ENCODE results near the gene FSTL4. TPM values are rescaled to one million over a fixed set of nuclear protein-coding genes. Genes with fewer than 3 reads are reported as not detected.

FSTL4 gene
- total RNA-seq, 1 donor from 2014 or later = not detected

GRCh38 chr5:133344266-133344665 is 268.1 kb downstream of the FSTL4 start:
- DNase-seq (no peak), ATAC-seq (no peak)
- intact Hi-C loops (cut with micrococcal nuclease) = no loop called here

- ATAC-seq = no peak
- no peak for DNase-seq
- intact Hi-C loops (cut with micrococcal nuclease) = no loop called here
Observed at GRCh38 chr5:133343196-133343595, 269.1 kb downstream of the FSTL4 start.

- ATAC-seq = no peak
- intact Hi-C loops (cut with micrococcal nuclease) = no loop called here
- no peak for DNase-seq
Observed at GRCh38 chr5:133341915-133342710, 270.2 kb downstream of the FSTL4 start.

GRCh38 chr5:133341296-133341695 is 271.0 kb downstream of the FSTL4 start:
- DNase-seq = no peak
- no peak for ATAC-seq
- intact Hi-C loops (cut with micrococcal nuclease) = no loop called here

GRCh38 chr5:133340822-133341221 is 271.5 kb downstream of the FSTL4 start:
- intact Hi-C loops (cut with micrococcal nuclease) = no loop called here
- DNase-seq (no peak), ATAC-seq (no peak)

- no peak for DNase-seq
- ATAC-seq = no peak
- intact Hi-C loops (cut with micrococcal nuclease) = no loop called here
Observed at GRCh38 chr5:133340002-133340755, 272.2 kb downstream of the FSTL4 start.

GRCh38 chr5:133338504-133339355 is 273.6 kb downstream of the FSTL4 start:
- ATAC-seq (no peak), DNase-seq (no peak)
- intact Hi-C loops (cut with micrococcal nuclease) = no loop called here

GRCh38 chr5:133337795-133338445 is 274.4 kb downstream of the FSTL4 start:
- ATAC-seq (no peak), DNase-seq (no peak)
- intact Hi-C loops (cut with micrococcal nuclease) = no loop called here

GRCh38 chr5:133336969-133337410 is 275.4 kb downstream of the FSTL4 start:
- ATAC-seq = no peak
- intact Hi-C loops (cut with micrococcal nuclease) = no loop called here
- DNase-seq = no peak

GRCh38 chr5:133336121-133336968 is 276.0 kb downstream of the FSTL4 start:
- ATAC-seq (no peak), DNase-seq (no peak)
- intact Hi-C loops (cut with micrococcal nuclease) = no loop called here

- DNase-seq (no peak), ATAC-seq (no peak)
- intact Hi-C loops (cut with micrococcal nuclease) = no loop called here
Observed at GRCh38 chr5:133334796-133335639, 277.3 kb downstream of the FSTL4 start.

- no peak for ATAC-seq
- DNase-seq = no peak
- intact Hi-C loops (cut with micrococcal nuclease) = no loop called here
Observed at GRCh38 chr5:133333326-133334150, 278.8 kb downstream of the FSTL4 start.

GRCh38 chr5:133332439-133333024 is 279.8 kb downstream of the FSTL4 start:
- no peak for DNase-seq
- intact Hi-C loops (cut with micrococcal nuclease) = no loop called here
- ATAC-seq = no peak

GRCh38 chr5:133331941-133332340 is 280.4 kb downstream of the FSTL4 start:
- no peak for DNase-seq
- intact Hi-C loops (cut with micrococcal nuclease) = no loop called here

GRCh38 chr5:133330956-133331355 is 281.4 kb downstream of the FSTL4 start:
- intact Hi-C loops (cut with micrococcal nuclease) = no loop called here
- ATAC-seq = no peak

More at GRCh38 chr5:133331941-133332340, 280.4 kb downstream of the FSTL4 start:
- ATAC-seq = no peak

GRCh38 chr5:133328800-133329199 is 283.5 kb downstream of the FSTL4 start:
- intact Hi-C loops (cut with micrococcal nuclease) = no loop called here
- ATAC-seq = no peak
- no peak for DNase-seq

More at GRCh38 chr5:133330956-133331355, 281.4 kb downstream of the FSTL4 start:
- no peak for DNase-seq

Measured in left ventricle myocardium superior (tissue), 1 donor.